H1 (cell line): ENCODE data around the gene PIMREG.

Experiments
- EZH2 ChIP-seq: fragments of 200-600 bp; sonication (generic); IDR thresholded peaks from 2 replicates; pipeline ENCODE4 v1.7.1; 2012; ENCODE audit warnings: low read depth, mild to moderate bottlenecking, moderate library complexity, low read length, inconsistent platforms; ENCODE audit not compliant: severe bottlenecking
- POLR2A ChIP-seq, 2 experiments: IDR thresholded peaks; 1 replicate in 1 of 2; 2 replicates in 1 of 2; pipeline ENCODE4 v1.6.1; 2011; ENCODE audit warnings: low read depth in 2 of 2, low read length in 2 of 2, mild to moderate bottlenecking in 2 of 2; ENCODE audit errors: control extremely low read depth in 1 of 2
- RBBP5 ChIP-seq: IDR thresholded peaks from 2 replicates; pipeline ENCODE4 v1.7.1; 2012; ENCODE audit warnings: low read depth, mild to moderate bottlenecking, inconsistent platforms, low read length, moderate library complexity, borderline replicate concordance
- SIN3A ChIP-seq, 2 experiments: IDR thresholded peaks in 1 of 2; conservative IDR thresholded peaks in 1 of 2; 2 replicates each; pipeline ENCODE4 v1.6.1; 2011 to 2012; ENCODE audit warnings: low read length in 2 of 2, improper control_type of control experiment in 1 of 2, low read depth in 1 of 2, mild to moderate bottlenecking in 1 of 2
- TCF12 ChIP-seq: IDR thresholded peaks from 2 replicates; pipeline ENCODE4 v1.6.1; 2011; ENCODE audit warnings: low read depth, mild to moderate bottlenecking, low read length
- TF ChIP-seq, protein P1 (sequence below), 3 experiments: IDR thresholded peaks; 1 replicate in 2 of 3; 2 replicates in 1 of 3; pipeline versions ENCODE4 v1.5.1 to v1.6.1; 2011; ENCODE audit warnings: low read length in 3 of 3, mild to moderate bottlenecking in 3 of 3, inconsistent platforms in 2 of 3, low read depth in 1 of 3, moderate library complexity in 1 of 3; ENCODE audit not compliant: insufficient read depth in 1 of 3; ENCODE audit errors: control extremely low read depth in 1 of 3

DNA sequence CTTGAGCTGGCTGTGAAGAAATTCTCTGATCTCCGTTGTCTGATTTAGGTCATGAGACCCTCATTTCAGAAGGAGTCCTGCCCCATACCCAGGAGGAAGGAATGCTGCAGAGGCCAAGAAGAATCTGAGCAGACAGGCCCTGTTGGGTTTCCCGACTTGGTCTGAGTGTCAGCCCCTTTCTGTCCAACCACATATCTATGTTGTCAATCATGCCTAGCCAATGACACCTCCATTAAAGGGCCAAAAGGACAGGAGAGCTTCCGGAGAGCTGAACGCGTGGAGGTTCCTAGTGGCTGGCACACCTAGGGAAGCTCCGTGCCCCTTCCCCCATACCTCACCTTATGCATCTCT, 37.8 kb downstream of the PIMREG start:
- TF ChIP-seq, protein P1, sequence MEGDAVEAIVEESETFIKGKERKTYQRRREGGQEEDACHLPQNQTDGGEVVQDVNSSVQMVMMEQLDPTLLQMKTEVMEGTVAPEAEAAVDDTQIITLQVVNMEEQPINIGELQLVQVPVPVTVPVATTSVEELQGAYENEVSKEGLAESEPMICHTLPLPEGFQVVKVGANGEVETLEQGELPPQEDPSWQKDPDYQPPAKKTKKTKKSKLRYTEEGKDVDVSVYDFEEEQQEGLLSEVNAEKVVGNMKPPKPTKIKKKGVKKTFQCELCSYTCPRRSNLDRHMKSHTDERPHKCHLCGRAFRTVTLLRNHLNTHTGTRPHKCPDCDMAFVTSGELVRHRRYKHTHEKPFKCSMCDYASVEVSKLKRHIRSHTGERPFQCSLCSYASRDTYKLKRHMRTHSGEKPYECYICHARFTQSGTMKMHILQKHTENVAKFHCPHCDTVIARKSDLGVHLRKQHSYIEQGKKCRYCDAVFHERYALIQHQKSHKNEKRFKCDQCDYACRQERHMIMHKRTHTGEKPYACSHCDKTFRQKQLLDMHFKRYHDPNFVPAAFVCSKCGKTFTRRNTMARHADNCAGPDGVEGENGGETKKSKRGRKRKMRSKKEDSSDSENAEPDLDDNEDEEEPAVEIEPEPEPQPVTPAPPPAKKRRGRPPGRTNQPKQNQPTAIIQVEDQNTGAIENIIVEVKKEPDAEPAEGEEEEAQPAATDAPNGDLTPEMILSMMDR (IDR thresholded peaks at IDR 0.05; ENCODE audit: control extremely low read depth in 1 of 3, insufficient read depth in 1 of 3, low read depth in 1 of 3, low read length in 3 of 3) = no peak
- TF ChIP-seq RBBP5 (no peak), EZH2 (no peak), POLR2A (IDR thresholded peaks at IDR 0.05; ENCODE audit: control extremely low read depth in 1 of 2, low read depth in 2 of 2, low read length in 2 of 2) (no peak), SIN3A (conservative IDR thresholded peaks at IDR 0.05 in 1 of 2, IDR thresholded peaks at IDR 0.05 in 1 of 2; ENCODE audit: low read depth in 1 of 2, low read length in 2 of 2) (no peak), TCF12 (no peak)
